ENCODE measurements around the gene RBM47. TPM values are rescaled to one million over a fixed set of nuclear protein-coding genes. Genes with fewer than 3 reads are reported as not detected.

The RBM47 gene
- total RNA-seq, 2 donors from 2014 or later, result 4.4 to 13.7 TPM

DNA sequence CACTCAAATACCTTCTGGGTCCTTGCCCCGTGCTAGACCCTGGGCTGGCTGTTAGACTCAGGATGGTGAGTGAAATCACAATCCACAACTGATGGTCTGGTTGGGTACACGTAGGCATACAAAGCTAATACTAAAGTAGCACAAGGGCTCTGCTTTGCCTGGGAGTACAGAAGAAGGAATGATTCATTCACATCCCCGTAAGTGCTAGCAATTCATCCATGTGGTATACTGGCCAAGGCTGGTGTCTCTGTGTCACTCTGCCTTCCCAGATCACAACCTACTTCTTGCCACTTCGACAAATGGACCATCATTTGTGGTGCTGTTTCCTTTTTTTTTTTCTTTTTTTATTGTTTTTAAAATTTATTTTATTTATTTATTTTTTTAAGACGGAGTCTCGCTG is 19.7 kb upstream of the RBM47 start:
- TF ChIP-seq, protein P1, sequence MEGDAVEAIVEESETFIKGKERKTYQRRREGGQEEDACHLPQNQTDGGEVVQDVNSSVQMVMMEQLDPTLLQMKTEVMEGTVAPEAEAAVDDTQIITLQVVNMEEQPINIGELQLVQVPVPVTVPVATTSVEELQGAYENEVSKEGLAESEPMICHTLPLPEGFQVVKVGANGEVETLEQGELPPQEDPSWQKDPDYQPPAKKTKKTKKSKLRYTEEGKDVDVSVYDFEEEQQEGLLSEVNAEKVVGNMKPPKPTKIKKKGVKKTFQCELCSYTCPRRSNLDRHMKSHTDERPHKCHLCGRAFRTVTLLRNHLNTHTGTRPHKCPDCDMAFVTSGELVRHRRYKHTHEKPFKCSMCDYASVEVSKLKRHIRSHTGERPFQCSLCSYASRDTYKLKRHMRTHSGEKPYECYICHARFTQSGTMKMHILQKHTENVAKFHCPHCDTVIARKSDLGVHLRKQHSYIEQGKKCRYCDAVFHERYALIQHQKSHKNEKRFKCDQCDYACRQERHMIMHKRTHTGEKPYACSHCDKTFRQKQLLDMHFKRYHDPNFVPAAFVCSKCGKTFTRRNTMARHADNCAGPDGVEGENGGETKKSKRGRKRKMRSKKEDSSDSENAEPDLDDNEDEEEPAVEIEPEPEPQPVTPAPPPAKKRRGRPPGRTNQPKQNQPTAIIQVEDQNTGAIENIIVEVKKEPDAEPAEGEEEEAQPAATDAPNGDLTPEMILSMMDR (IDR thresholded peaks at IDR 0.05), result no peak
- no peak for DNase-seq (ENCODE audit: low spot score)

DNA sequence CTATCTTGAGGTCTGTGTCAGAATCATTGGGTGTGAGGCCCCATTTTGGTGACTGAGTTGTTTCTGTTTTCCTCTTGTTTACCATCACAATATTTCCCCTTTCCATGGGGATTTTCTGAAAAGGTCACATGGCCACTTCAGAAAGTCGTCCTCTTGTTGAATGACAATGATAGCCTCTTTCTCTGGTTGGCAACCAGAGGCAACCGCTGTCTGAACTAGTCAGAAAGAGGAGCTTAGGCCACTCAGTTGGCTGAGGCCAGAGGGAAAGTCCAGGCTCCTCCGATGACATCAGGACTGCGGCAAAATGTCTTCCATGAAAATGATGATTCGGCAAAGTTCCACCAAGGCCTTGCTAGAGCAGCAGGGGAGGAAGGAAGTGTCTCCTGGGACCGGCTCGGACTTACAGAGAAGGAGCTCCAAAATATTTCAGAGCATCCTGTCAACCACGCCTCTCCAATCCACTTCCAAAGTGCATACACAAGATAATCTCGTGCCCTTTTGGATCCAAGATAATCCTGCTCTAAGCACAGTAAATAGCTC is 19.1 kb upstream of the RBM47 start:
- H3K27me3 ChIP-seq, result no peaks in the 10 kb centered on the region
- no peak overlapping the region for H3K4me3 ChIP-seq
- H3K27ac ChIP-seq, result no peak overlapping the region
- no peak for DNase-seq (ENCODE audit: low spot score)
- no peaks in the 10 kb centered on the region for H3K4me1 ChIP-seq
- no peaks in the 10 kb centered on the region for H3K36me3 ChIP-seq
- TF ChIP-seq, protein P1 (IDR thresholded peaks at IDR 0.05), result no peak
- H3K9me3 ChIP-seq, result no peaks in the 10 kb centered on the region

More for the DNA sequence above, 19.7 kb upstream of the RBM47 start:
- H3K27me3 ChIP-seq, result no peaks in the 10 kb centered on the region
- no peaks in the 10 kb centered on the region for H3K4me1 ChIP-seq
- H3K9me3 ChIP-seq, result no peaks in the 10 kb centered on the region
- H3K4me3 ChIP-seq, result no peak overlapping the region
- no peaks in the 10 kb centered on the region for H3K36me3 ChIP-seq
- H3K27ac ChIP-seq, result no peak overlapping the region

DNA sequence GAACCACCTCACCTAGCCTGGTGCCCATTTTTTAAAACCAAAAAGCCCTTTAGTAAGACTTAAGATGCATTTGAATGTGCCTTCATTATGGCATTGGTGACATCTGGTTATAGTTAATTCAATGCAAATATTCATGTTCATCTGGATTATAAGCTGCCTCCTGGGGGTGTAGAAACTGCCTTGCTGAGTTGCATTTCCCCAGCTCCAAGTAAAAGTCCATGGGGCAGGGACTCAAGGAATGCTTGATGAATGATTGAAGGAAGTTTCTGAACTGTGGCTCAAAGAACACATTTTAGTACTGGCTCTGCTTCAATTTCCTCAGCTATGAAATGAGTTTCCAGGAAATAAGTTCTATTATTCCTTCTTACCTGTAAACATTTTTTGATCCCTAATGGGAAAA is 18.5 kb upstream of the RBM47 start:
- DNase-seq (ENCODE audit: low spot score), result no peak
- no peaks in the 10 kb centered on the region for H3K27me3 ChIP-seq
- H3K27ac ChIP-seq, result no peak overlapping the region
- no peak overlapping the region for H3K4me3 ChIP-seq
- no peaks in the 10 kb centered on the region for H3K36me3 ChIP-seq
- no peaks in the 10 kb centered on the region for H3K4me1 ChIP-seq
- H3K9me3 ChIP-seq, result no peaks in the 10 kb centered on the region
- TF ChIP-seq, protein P1 (IDR thresholded peaks at IDR 0.05), result no peak

DNA sequence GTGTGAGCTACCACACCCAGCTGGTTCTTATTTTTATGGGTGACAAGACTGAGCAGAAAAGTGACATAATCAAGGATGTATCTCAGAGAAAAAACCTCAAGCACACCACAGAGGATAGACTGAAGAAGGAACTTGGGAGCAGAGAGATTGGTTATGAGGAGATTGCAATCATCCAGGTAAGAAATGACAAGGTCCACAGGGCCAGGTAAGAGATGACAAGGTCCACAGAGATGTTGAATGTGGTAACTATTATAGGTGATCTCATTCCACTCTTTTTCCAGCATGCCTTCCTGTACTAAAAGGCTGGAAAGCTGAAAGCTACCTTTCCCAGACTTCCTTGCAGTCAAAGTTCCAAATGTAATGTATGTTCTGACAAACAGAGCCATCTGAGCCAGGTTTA is 15.9 kb upstream of the RBM47 start:
- Histone ChIP-seq H3K4me1 (no peaks in the 10 kb centered on the region), H3K27ac (no peak overlapping the region), H3K9me3 (no peaks in the 10 kb centered on the region), H3K27me3 (no peaks in the 10 kb centered on the region), H3K4me3 (no peak overlapping the region), H3K36me3 (no peaks in the 10 kb centered on the region)
- DNase-seq (ENCODE audit: low spot score), result no peak
- TF ChIP-seq, protein P1 (IDR thresholded peaks at IDR 0.05), result no peak

DNA sequence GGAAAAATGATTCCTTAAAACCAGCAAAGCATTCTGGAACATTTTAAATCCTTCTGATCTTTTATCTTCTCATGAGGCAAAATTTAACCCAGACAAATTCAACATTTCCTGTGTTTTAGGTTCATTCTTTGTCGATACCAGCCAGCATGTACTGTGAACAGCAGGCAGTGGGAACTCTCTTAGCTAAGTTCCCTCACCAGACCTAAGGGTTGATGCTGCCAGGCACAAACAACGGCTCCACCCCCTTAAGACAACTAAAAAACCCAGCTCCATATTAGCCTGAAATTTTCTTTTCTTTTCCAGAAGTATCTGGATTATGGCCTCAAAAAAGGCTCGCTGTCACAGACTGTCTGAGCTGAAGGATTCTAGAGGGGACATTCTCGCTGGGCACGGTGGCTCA is 2.4 kb upstream of the RBM47 start:
- no peaks in the 10 kb centered on the region for H3K9me3 ChIP-seq
- no peak for DNase-seq (ENCODE audit: low spot score)
- no peaks in the 10 kb centered on the region for H3K36me3 ChIP-seq
- H3K4me1 ChIP-seq, result peaks cover 0 to 13% of the 10 kb centered on the region in 2 donors
- H3K4me3 ChIP-seq, result no peak overlapping the region
- TF ChIP-seq, protein P1 (IDR thresholded peaks at IDR 0.05), result no peak
- no peaks in the 10 kb centered on the region for H3K27me3 ChIP-seq
- H3K27ac ChIP-seq, result no peak overlapping the region

Measured in right atrium auricular region (tissue), 2 donors.